Measurements from ENCODE around the gene CRYAB.

Gene CRYAB

GRCh38 chr11:111911563-111912401 is at the start of gene CRYAB:
TSS of gene CRYAB (minus strand) at chr11:111911770. CDS start at chr11:111911724, 46 bp downstream.
- no peak for DNase-seq

- DNase-seq: no peak
These were observed 49.3 kb upstream of the CRYAB start for GRCh38 chr11:111960916-111961315.

GRCh38 chr11:111957663-111958444 is 46.3 kb upstream of the CRYAB start:
- DNase-seq: no peak

- DNase-seq: no peak
These were observed 42.6 kb upstream of the CRYAB start for GRCh38 chr11:111954154-111954553.

GRCh38 chr11:111951565-111951964 is 40.0 kb upstream of the CRYAB start:
- no peak for DNase-seq

GRCh38 chr11:111949519-111950426 is 38.2 kb upstream of the CRYAB start:
- DNase-seq: no peak

GRCh38 chr11:111947143-111947542 is 35.6 kb upstream of the CRYAB start:
- DNase-seq: no peak

GRCh38 chr11:111946499-111946898 is 34.9 kb upstream of the CRYAB start:
- DNase-seq: no peak

- DNase-seq: no peak
These were observed 33.6 kb upstream of the CRYAB start for GRCh38 chr11:111945198-111945597.

GRCh38 chr11:111944651-111945051 is 33.1 kb upstream of the CRYAB start:
- no peak for DNase-seq

GRCh38 chr11:111944139-111944538 is 32.6 kb upstream of the CRYAB start:
- no peak for DNase-seq

- DNase-seq: no peak
These were observed 31.3 kb upstream of the CRYAB start for GRCh38 chr11:111942829-111943228.

- DNase-seq: peak; percentile 47
These were observed 30.4 kb upstream of the CRYAB start for GRCh38 chr11:111941963-111942362.

- DNase-seq: no peak
These were observed 28.4 kb upstream of the CRYAB start for GRCh38 chr11:111939836-111940604.

GRCh38 chr11:111938687-111939160 is 27.2 kb upstream of the CRYAB start:
- DNase-seq: peak; percentile 77

GRCh38 chr11:111937844-111938243 is 26.3 kb upstream of the CRYAB start:
- DNase-seq: no peak

GRCh38 chr11:111937461-111937769 is 25.8 kb upstream of the CRYAB start:
- no peak for DNase-seq

- DNase-seq: no peak
These were observed 24.5 kb upstream of the CRYAB start for GRCh38 chr11:111936040-111936540.

GRCh38 chr11:111935317-111936039 is 23.9 kb upstream of the CRYAB start:
- no peak for DNase-seq

GRCh38 chr11:111934306-111934705 is 22.7 kb upstream of the CRYAB start:
- DNase-seq: no peak

- no peak for DNase-seq
These were observed 22.3 kb upstream of the CRYAB start for GRCh38 chr11:111933872-111934271.
